Activated naive CD4-positive, alpha-beta T cell treated with anti-CD3 and anti-CD28 coated beads for 36 hours (primary cell): ENCODE results near the gene KAT2A. TPM values are rescaled to one million over a fixed set of nuclear protein-coding genes. Genes with fewer than 3 reads are reported as not detected.

ENCODE experiments used
- CTCF ChIA-PET: fragments of 350-600 bp; sonication (Branson Sonifier 250); formaldehyde crosslinking; loops from one replicate; lab custom pipeline; 2021; ENCODE audit warnings: antibody characterized with exemption; lab: Charles Lee
- DNase-seq: peaks from one replicate; pipeline ENCODE4 v3.0.0-alpha.2; 2020
- H3K27ac Mint-ChIP-seq: one replicate; pipeline ENCODE4 v1.8.0; 2021; ENCODE audit warnings: mild to moderate bottlenecking, mixed read lengths
- H3K27me3 Mint-ChIP-seq: one replicate; pipeline ENCODE4 v1.8.0; 2021; ENCODE audit warnings: low read depth, mixed read lengths
- H3K36me3 Mint-ChIP-seq: one replicate; pipeline ENCODE4 v1.8.0; 2021; ENCODE audit warnings: low read depth, mixed read lengths
- H3K4me1 Mint-ChIP-seq: one replicate; pipeline ENCODE4 v1.8.0; 2021; ENCODE audit warnings: low read depth, mixed read lengths
- H3K4me3 Mint-ChIP-seq: one replicate; pipeline ENCODE4 v1.8.0; 2021; ENCODE audit warnings: mild to moderate bottlenecking, moderate library complexity, mixed read lengths
- H3K9me3 Mint-ChIP-seq: one replicate; pipeline ENCODE4 v1.8.0; 2021; ENCODE audit warnings: mixed read lengths
- intact Hi-C: fragments of 100-400 bp; cut with micrococcal nuclease; formaldehyde crosslinking; loops from one replicate; pipeline ENCODE4 v1.15.1; 2023
- total RNA-seq, 2 experiments: library from RNA; stranded (reverse); gene quantifications; one replicate each; pipeline ENCODE4 v1.2.3, GENCODE V29; 2021

KAT2A gene
- total RNA-seq, 2 experiments from 2014 or later, result 57.3 to 59.0 TPM

GRCh38 chr17:42133461-42134041, 12.4 kb upstream of the KAT2A start:
- no peaks in the 10 kb centered on the region for H3K27me3 Mint-ChIP-seq
- H3K27ac Mint-ChIP-seq, result peak overlapping the region; percentile 25
- H3K36me3 Mint-ChIP-seq, result peaks cover 4% of the 10 kb centered on the region
- intact Hi-C loops, result loop anchor here (1.0 kb wide), 1 partner anchor 21 kb away; the partner anchor contains the start of gene DHX58
- H3K4me1 Mint-ChIP-seq, result peaks cover 60% of the 10 kb centered on the region
- H3K9me3 Mint-ChIP-seq, result no peaks in the 10 kb centered on the region
- CTCF ChIA-PET, result interaction anchor here (0.6 to 2.9 kb wide), 3 partner anchors 15 to 126 kb away, joined by 3 to 14 read pairs (median 4); no protein-coding TSS in a partner anchor
- no peak overlapping the region for H3K4me3 Mint-ChIP-seq
- peak; percentile 55 for DNase-seq

GRCh38 chr17:42132941-42133340, 11.8 kb upstream of the KAT2A start:
- Mint-ChIP-seq H3K27ac (peak overlapping the region; percentile 60), H3K4me3 (no peak overlapping the region), H3K9me3 (no peaks in the 10 kb centered on the region), H3K27me3 (no peaks in the 10 kb centered on the region), H3K36me3 (peaks cover 10% of the 10 kb centered on the region), H3K4me1 (peaks cover 56% of the 10 kb centered on the region)
- peak; percentile 55 for DNase-seq
- CTCF ChIA-PET, result interaction anchor here (2.9 kb wide), 1 partner anchor 14 kb away, joined by 14 read pairs; no protein-coding TSS in a partner anchor
- intact Hi-C loops, result loop anchor here (1.0 kb wide), 1 partner anchor 21 kb away; the partner anchor contains the start of gene DHX58

GRCh38 chr17:42131981-42132432, 10.8 kb upstream of the KAT2A start:
- H3K27me3 Mint-ChIP-seq, result no peaks in the 10 kb centered on the region
- peak overlapping the region; percentile 60 for H3K27ac Mint-ChIP-seq
- H3K9me3 Mint-ChIP-seq, result no peaks in the 10 kb centered on the region
- intact Hi-C loops, result no loop called here
- no peak for DNase-seq
- H3K4me3 Mint-ChIP-seq, result no peak overlapping the region
- H3K36me3 Mint-ChIP-seq, result peaks cover 13% of the 10 kb centered on the region
- CTCF ChIA-PET, result interaction anchor here (2.9 kb wide), 1 partner anchor 13 kb away, joined by 14 read pairs; no protein-coding TSS in a partner anchor
- H3K4me1 Mint-ChIP-seq, result peaks cover 54% of the 10 kb centered on the region

- Mint-ChIP-seq H3K36me3 (peaks cover 13% of the 10 kb centered on the region), H3K9me3 (no peaks in the 10 kb centered on the region), H3K27me3 (no peaks in the 10 kb centered on the region), H3K27ac (peak overlapping the region; percentile 72), H3K4me3 (no peak overlapping the region), H3K4me1 (peaks cover 47% of the 10 kb centered on the region)
- intact Hi-C loops, result no loop called here
- DNase-seq, result no peak
- CTCF ChIA-PET, result interaction anchor here (1.1 to 1.9 kb wide), 3 partner anchors 12 to 271 kb away, joined by 3 to 7 read pairs (median 4); no protein-coding TSS in a partner anchor
These were observed 10.1 kb upstream of the KAT2A start for GRCh38 chr17:42131232-42131631.

GRCh38 chr17:42130310-42130936, 9.3 kb upstream of the KAT2A start:
- H3K27me3 Mint-ChIP-seq, result no peaks in the 10 kb centered on the region
- CTCF ChIA-PET, result interaction anchor here (0.6 to 1.9 kb wide), 6 partner anchors 11 to 272 kb away, joined by 3 to 7 read pairs (median 3); no protein-coding TSS in a partner anchor
- H3K4me3 Mint-ChIP-seq, result no peak overlapping the region
- peaks cover 15% of the 10 kb centered on the region for H3K36me3 Mint-ChIP-seq
- H3K27ac Mint-ChIP-seq, result peak overlapping the region; percentile 69
- intact Hi-C loops, result no loop called here
- peaks cover 38% of the 10 kb centered on the region for H3K4me1 Mint-ChIP-seq
- no peaks in the 10 kb centered on the region for H3K9me3 Mint-ChIP-seq
- no peak for DNase-seq

- intact Hi-C loops, result no loop called here
- Mint-ChIP-seq H3K27me3 (no peaks in the 10 kb centered on the region), H3K9me3 (no peaks in the 10 kb centered on the region), H3K36me3 (peaks cover 17% of the 10 kb centered on the region), H3K4me1 (peaks cover 32% of the 10 kb centered on the region), H3K4me3 (no peak overlapping the region), H3K27ac (no peak overlapping the region)
- CTCF ChIA-PET, result interaction anchor here (0.9 to 1.9 kb wide), 5 partner anchors 10 to 115 kb away, joined by 3 to 7 read pairs (median 3); no protein-coding TSS in a partner anchor
- DNase-seq, result no peak
These were observed 8.1 kb upstream of the KAT2A start for GRCh38 chr17:42129109-42129837.

- Mint-ChIP-seq H3K4me3 (no peak overlapping the region), H3K4me1 (peaks cover 13% of the 10 kb centered on the region), H3K36me3 (peaks cover 18% of the 10 kb centered on the region), H3K27ac (peak overlapping the region; percentile 59), H3K9me3 (no peaks in the 10 kb centered on the region), H3K27me3 (no peaks in the 10 kb centered on the region)
- DNase-seq, result no peak
- intact Hi-C loops, result no loop called here
- CTCF ChIA-PET, result no interaction called here
These were observed 6.2 kb upstream of the KAT2A start for GRCh38 chr17:42127414-42127813.

- no peak for DNase-seq
- no peak overlapping the region for H3K4me3 Mint-ChIP-seq
- H3K9me3 Mint-ChIP-seq, result no peaks in the 10 kb centered on the region
- intact Hi-C loops, result no loop called here
- peaks cover 7% of the 10 kb centered on the region for H3K4me1 Mint-ChIP-seq
- no peaks in the 10 kb centered on the region for H3K27me3 Mint-ChIP-seq
- CTCF ChIA-PET, result no interaction called here
- peak overlapping the region; percentile 59 for H3K27ac Mint-ChIP-seq
- H3K36me3 Mint-ChIP-seq, result peaks cover 18% of the 10 kb centered on the region
These were observed 5.7 kb upstream of the KAT2A start for GRCh38 chr17:42126836-42127235.

- no peak overlapping the region for H3K4me3 Mint-ChIP-seq
- H3K9me3 Mint-ChIP-seq, result no peaks in the 10 kb centered on the region
- H3K4me1 Mint-ChIP-seq, result peaks cover 4% of the 10 kb centered on the region
- H3K27me3 Mint-ChIP-seq, result no peaks in the 10 kb centered on the region
- CTCF ChIA-PET, result no interaction called here
- DNase-seq, result no peak
- intact Hi-C loops, result no loop called here
- peaks cover 17% of the 10 kb centered on the region for H3K36me3 Mint-ChIP-seq
- H3K27ac Mint-ChIP-seq, result no peak overlapping the region
These were observed 4.4 kb upstream of the KAT2A start for GRCh38 chr17:42125565-42125964.

- H3K27ac Mint-ChIP-seq, result no peak overlapping the region
- CTCF ChIA-PET, result interaction anchor here (0.6 to 0.7 kb wide), 2 partner anchors 59 to 819 kb away, joined by 3 to 4 read pairs; no protein-coding TSS in a partner anchor
These were observed 3.1 kb upstream of the KAT2A start for GRCh38 chr17:42124256-42124655.

GRCh38 chr17:42122371-42123303, 1.5 kb upstream of the KAT2A start, which contains the start of gene HSPB9:
Gene HSPB9, plus strand, starts transcription at chr17:42122804. Its CDS starts 47 bp downstream, at chr17:42122851.
- peaks cover 21% of the 10 kb centered on the region for H3K4me1 Mint-ChIP-seq
- no peaks in the 10 kb centered on the region for H3K9me3 Mint-ChIP-seq
- peak within 1 kb of the TSS; percentile 59 for H3K4me3 Mint-ChIP-seq
- CTCF ChIA-PET, result interaction anchor here (0.5 kb wide), 1 partner anchor 9 kb away, joined by 3 read pairs; no protein-coding TSS in a partner anchor
- DNase-seq, result no peak
- H3K27ac Mint-ChIP-seq, result no peak within 1 kb of the TSS
- peaks cover 27% of the 10 kb centered on the region for H3K36me3 Mint-ChIP-seq
- intact Hi-C loops, result no loop called here
- no peaks in the 10 kb centered on the region for H3K27me3 Mint-ChIP-seq

More at GRCh38 chr17:42124256-42124655, 3.1 kb upstream of the KAT2A start:
- Mint-ChIP-seq H3K36me3 (peaks cover 22% of the 10 kb centered on the region), H3K9me3 (no peaks in the 10 kb centered on the region), H3K4me1 (peaks cover 13% of the 10 kb centered on the region), H3K4me3 (no peak overlapping the region), H3K27me3 (no peaks in the 10 kb centered on the region)
- no peak for DNase-seq
- intact Hi-C loops, result no loop called here
